ENCODE measurements around the gene OSCAR. TPM values are rescaled to one million over a fixed set of nuclear protein-coding genes. Genes with fewer than 3 reads are reported as not detected.

The OSCAR gene
- total and polyA plus RNA-seq, 2 of the 13 experiments (the other 11 are each of a cell fraction or from before 2014, with no cell fraction given), result 1.9 TPM; not detected in 1

DNA sequence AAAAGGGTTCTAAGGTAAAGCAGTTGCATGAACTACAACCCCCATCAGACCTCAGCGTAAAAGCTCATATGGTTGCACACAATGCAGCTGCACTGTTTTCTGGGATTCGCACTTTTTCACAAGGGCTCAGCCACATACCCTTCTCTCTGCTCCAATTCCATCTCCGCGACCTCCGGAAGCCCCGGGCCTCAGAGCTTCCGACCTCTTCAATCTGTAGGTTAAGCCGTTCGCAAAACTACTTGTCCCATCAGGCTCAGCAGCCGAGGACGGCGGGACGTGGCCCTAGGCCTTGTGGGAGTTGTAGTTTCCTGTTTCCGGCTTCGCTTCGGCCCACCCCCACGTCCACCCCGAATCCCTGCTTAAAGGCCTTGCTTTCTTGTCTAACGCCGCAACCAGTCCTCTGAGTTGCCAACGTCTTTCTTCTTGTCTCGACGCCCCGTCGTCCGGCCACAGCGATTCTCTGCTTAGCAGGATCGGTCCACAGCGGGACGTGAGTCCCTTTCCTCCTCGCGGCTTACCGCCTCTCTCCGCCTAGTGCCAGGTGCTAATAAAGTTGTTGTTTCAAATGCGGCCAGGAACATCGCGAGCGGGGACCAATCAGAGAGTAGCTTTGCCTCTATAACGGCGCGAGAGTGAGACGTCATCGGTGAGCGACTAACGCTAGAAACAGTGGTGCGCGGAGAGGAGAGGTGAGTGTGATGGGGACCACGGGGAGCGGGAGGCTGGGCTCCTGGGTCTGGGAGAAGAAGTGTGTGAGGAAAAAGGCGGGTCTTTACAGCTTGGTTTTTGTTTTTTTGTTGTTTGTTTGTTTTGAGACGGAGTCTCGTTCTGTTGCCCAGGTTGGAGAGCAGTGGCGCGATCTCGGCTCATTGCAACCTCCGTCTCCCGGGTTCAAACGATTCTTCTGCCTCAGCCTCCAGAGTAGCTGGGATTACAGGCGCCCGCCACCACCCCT, 14.8 kb upstream of the OSCAR start, which contains the start of the genes PRPF31 and TFPT (continued):
- TF ChIP-seq NFATC3 (CRISPR knock-in tag; IDR thresholded peaks at IDR 0.05) (no peak; the same call in 1 of the 2 replicates), MED13 (CRISPR knock-in tag; IDR thresholded peaks at IDR 0.05) (no peak), DNMT3B (CRISPR knock-in tag; conservative IDR thresholded peaks at IDR 0.05) (no peak; the same call in 1 of the 2 replicates), PAWR (CRISPR knock-in tag; IDR thresholded peaks at IDR 0.05; ENCODE audit: borderline replicate concordance) (no peak; the same call in 1 of the 2 replicates), CBX1 (IDR thresholded peaks at IDR 0.05; ENCODE audit: low read depth) (peak; percentile 77), ZNF264 (CRISPR knock-in tag; IDR thresholded peaks at IDR 0.05) (no peak), TBX2 (CRISPR knock-in tag; IDR thresholded peaks at IDR 0.05; ENCODE audit: borderline replicate concordance) (no peak; the same call in 1 of the 2 replicates), CREM (IDR thresholded peaks at IDR 0.05) (peak; percentile 100), CREM (CRISPR knock-in tag; IDR thresholded peaks at IDR 0.05) (peak; percentile 94), ZBTB38 (CRISPR knock-in tag; IDR thresholded peaks at IDR 0.05) (peak; percentile 76; the same call in 1 of the 2 replicates), TAF15 (IDR thresholded peaks at IDR 0.05; ENCODE audit: low read depth, low read length, poor library complexity, severe bottlenecking) (no peak), KLF15 (CRISPR knock-in tag; IDR thresholded peaks at IDR 0.05; ENCODE audit: borderline replicate concordance) (no peak)
- TF ChIP-seq, protein P1, sequence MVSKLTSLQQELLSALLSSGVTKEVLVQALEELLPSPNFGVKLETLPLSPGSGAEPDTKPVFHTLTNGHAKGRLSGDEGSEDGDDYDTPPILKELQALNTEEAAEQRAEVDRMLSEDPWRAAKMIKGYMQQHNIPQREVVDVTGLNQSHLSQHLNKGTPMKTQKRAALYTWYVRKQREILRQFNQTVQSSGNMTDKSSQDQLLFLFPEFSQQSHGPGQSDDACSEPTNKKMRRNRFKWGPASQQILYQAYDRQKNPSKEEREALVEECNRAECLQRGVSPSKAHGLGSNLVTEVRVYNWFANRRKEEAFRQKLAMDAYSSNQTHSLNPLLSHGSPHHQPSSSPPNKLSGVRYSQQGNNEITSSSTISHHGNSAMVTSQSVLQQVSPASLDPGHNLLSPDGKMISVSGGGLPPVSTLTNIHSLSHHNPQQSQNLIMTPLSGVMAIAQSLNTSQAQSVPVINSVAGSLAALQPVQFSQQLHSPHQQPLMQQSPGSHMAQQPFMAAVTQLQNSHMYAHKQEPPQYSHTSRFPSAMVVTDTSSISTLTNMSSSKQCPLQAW (CRISPR knock-in tag; IDR thresholded peaks at IDR 0.05), result peak; percentile 93
- TF ChIP-seq, protein P2, sequence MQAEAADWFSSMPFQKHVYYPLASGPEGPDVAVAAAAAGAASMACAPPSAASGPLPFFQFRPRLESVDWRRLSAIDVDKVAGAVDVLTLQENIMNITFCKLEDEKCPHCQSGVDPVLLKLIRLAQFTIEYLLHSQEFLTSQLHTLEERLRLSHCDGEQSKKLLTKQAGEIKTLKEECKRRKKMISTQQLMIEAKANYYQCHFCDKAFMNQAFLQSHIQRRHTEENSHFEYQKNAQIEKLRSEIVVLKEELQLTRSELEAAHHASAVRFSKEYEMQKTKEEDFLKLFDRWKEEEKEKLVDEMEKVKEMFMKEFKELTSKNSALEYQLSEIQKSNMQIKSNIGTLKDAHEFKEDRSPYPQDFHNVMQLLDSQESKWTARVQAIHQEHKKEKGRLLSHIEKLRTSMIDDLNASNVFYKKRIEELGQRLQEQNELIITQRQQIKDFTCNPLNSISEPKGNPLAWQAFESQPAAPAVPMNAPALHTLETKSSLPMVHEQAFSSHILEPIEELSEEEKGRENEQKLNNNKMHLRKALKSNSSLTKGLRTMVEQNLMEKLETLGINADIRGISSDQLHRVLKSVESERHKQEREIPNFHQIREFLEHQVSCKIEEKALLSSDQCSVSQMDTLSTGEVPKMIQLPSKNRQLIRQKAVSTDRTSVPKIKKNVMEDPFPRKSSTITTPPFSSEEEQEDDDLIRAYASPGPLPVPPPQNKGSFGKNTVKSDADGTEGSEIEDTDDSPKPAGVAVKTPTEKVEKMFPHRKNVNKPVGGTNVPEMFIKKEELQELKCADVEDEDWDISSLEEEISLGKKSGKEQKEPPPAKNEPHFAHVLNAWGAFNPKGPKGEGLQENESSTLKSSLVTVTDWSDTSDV (CRISPR knock-in tag; IDR thresholded peaks at IDR 0.05), result peak; percentile 73; the same call in 1 of the 2 replicates
- TF ChIP-seq, protein P3, sequence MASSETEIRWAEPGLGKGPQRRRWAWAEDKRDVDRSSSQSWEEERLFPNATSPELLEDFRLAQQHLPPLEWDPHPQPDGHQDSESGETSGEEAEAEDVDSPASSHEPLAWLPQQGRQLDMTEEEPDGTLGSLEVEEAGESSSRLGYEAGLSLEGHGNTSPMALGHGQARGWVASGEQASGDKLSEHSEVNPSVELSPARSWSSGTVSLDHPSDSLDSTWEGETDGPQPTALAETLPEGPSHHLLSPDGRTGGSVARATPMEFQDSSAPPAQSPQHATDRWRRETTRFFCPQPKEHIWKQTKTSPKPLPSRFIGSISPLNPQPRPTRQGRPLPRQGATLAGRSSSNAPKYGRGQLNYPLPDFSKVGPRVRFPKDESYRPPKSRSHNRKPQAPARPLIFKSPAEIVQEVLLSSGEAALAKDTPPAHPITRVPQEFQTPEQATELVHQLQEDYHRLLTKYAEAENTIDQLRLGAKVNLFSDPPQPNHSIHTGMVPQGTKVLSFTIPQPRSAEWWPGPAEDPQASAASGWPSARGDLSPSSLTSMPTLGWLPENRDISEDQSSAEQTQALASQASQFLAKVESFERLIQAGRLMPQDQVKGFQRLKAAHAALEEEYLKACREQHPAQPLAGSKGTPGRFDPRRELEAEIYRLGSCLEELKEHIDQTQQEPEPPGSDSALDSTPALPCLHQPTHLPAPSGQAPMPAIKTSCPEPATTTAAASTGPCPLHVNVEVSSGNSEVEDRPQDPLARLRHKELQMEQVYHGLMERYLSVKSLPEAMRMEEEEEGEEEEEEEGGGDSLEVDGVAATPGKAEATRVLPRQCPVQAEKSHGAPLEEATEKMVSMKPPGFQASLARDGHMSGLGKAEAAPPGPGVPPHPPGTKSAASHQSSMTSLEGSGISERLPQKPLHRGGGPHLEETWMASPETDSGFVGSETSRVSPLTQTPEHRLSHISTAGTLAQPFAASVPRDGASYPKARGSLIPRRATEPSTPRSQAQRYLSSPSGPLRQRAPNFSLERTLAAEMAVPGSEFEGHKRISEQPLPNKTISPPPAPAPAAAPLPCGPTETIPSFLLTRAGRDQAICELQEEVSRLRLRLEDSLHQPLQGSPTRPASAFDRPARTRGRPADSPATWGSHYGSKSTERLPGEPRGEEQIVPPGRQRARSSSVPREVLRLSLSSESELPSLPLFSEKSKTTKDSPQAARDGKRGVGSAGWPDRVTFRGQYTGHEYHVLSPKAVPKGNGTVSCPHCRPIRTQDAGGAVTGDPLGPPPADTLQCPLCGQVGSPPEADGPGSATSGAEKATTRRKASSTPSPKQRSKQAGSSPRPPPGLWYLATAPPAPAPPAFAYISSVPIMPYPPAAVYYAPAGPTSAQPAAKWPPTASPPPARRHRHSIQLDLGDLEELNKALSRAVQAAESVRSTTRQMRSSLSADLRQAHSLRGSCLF (CRISPR knock-in tag; IDR thresholded peaks at IDR 0.05; ENCODE audit: borderline replicate concordance), result no peak
- TF ChIP-seq, protein P4, sequence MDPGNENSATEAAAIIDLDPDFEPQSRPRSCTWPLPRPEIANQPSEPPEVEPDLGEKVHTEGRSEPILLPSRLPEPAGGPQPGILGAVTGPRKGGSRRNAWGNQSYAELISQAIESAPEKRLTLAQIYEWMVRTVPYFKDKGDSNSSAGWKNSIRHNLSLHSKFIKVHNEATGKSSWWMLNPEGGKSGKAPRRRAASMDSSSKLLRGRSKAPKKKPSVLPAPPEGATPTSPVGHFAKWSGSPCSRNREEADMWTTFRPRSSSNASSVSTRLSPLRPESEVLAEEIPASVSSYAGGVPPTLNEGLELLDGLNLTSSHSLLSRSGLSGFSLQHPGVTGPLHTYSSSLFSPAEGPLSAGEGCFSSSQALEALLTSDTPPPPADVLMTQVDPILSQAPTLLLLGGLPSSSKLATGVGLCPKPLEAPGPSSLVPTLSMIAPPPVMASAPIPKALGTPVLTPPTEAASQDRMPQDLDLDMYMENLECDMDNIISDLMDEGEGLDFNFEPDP (CRISPR knock-in tag; conservative IDR thresholded peaks at IDR 0.05), result no peak
- TF ChIP-seq, protein P5, sequence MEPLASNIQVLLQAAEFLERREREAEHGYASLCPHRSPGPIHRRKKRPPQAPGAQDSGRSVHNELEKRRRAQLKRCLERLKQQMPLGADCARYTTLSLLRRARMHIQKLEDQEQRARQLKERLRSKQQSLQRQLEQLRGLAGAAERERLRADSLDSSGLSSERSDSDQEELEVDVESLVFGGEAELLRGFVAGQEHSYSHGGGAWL (CRISPR knock-in tag; IDR thresholded peaks at IDR 0.05), result 0 out of 2 replicates have a peak, but pooled peaks have one; percentile 52
